ENCODE results near the gene SKIL.

DNA sequence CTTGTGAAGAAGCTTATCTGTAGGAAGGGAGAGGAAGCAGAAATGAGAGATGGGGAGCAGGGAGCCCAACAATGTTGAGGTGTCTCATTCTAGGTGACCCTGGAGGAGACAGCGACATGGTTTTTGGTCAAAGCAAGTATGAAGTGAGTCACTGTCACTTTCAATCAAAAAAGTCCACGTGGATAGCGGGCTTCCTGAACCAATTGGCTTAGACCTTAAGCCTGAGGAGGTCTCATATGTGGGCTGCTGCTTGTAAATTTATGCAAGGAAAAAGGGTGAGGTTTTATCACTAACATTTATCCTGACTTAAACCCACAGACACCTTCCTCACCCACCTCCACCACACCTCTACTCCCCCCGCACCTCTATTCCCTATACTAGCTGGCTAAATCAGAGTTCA is 83.9 kb downstream of the SKIL start:
- TF ChIP-seq, protein P1, sequence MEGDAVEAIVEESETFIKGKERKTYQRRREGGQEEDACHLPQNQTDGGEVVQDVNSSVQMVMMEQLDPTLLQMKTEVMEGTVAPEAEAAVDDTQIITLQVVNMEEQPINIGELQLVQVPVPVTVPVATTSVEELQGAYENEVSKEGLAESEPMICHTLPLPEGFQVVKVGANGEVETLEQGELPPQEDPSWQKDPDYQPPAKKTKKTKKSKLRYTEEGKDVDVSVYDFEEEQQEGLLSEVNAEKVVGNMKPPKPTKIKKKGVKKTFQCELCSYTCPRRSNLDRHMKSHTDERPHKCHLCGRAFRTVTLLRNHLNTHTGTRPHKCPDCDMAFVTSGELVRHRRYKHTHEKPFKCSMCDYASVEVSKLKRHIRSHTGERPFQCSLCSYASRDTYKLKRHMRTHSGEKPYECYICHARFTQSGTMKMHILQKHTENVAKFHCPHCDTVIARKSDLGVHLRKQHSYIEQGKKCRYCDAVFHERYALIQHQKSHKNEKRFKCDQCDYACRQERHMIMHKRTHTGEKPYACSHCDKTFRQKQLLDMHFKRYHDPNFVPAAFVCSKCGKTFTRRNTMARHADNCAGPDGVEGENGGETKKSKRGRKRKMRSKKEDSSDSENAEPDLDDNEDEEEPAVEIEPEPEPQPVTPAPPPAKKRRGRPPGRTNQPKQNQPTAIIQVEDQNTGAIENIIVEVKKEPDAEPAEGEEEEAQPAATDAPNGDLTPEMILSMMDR (IDR thresholded peaks at IDR 0.05): no peak
- no peak for TF ChIP-seq POLR2A (IDR thresholded peaks at IDR 0.05)
